Measurements from ENCODE around the gene RING1.

Gene RING1

DNA sequence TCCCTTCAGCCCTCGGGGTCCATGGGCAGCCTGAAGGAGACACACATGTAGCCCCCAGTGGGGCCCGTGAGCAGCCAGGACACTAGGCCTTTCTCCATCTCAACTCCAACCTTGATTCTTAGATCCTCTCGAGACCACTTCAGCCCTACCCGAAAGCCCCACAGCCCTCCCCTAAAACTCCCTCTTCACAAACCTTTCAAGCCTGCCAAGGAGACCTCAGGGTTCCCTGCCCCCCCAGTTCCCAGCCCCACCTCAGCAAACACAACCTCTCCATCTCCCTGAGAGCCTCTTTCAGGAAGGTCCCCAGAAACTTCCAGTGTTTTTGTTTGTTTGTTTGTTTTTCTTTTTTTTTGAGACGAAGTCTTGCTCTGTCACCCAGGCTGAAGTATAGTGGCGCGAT lies 27.2 kb upstream of the RING1 start:
- Histone ChIP-seq H3K79me2 (ENCODE audit: insufficient read depth, low read length) (no peaks in the 10 kb centered on the region), H3K4me1 (ENCODE audit: insufficient read depth, low read length, severe bottlenecking) (peaks cover 8% of the 10 kb centered on the region), H3K4me3 (ENCODE audit: low read depth, low read length, poor library complexity, severe bottlenecking) (no peak overlapping the region), H3K9me2 (ENCODE audit: low read depth, low read length) (no peaks in the 10 kb centered on the region), H2AFZ (ENCODE audit: low read length) (no peak overlapping the region), H3K27ac (ENCODE audit: low read depth, low read length, poor library complexity, severe bottlenecking) (no peak overlapping the region), H4K20me1 (ENCODE audit: insufficient read depth, low read length) (no peaks in the 10 kb centered on the region), H3K9ac (ENCODE audit: low read length) (no peak overlapping the region), H3F3A (ENCODE audit: insufficient read depth, low read length) (no peaks in the 10 kb centered on the region), H3K4me2 (ENCODE audit: low read length) (no peak overlapping the region), H3K36me3 (ENCODE audit: insufficient read depth, low read length) (no peaks in the 10 kb centered on the region), H3K9me3 (ENCODE audit: low read length) (no peaks in the 10 kb centered on the region), H3K27me3 (ENCODE audit: insufficient read depth, low read length) (no peaks in the 10 kb centered on the region)
- TF ChIP-seq, protein P1, sequence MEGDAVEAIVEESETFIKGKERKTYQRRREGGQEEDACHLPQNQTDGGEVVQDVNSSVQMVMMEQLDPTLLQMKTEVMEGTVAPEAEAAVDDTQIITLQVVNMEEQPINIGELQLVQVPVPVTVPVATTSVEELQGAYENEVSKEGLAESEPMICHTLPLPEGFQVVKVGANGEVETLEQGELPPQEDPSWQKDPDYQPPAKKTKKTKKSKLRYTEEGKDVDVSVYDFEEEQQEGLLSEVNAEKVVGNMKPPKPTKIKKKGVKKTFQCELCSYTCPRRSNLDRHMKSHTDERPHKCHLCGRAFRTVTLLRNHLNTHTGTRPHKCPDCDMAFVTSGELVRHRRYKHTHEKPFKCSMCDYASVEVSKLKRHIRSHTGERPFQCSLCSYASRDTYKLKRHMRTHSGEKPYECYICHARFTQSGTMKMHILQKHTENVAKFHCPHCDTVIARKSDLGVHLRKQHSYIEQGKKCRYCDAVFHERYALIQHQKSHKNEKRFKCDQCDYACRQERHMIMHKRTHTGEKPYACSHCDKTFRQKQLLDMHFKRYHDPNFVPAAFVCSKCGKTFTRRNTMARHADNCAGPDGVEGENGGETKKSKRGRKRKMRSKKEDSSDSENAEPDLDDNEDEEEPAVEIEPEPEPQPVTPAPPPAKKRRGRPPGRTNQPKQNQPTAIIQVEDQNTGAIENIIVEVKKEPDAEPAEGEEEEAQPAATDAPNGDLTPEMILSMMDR (IDR thresholded peaks at IDR 0.05; ENCODE audit: low read length): no peak
- no peak for TF ChIP-seq EZH2 (IDR thresholded peaks at IDR 0.05; ENCODE audit: borderline replicate concordance, low read length)

DNA sequence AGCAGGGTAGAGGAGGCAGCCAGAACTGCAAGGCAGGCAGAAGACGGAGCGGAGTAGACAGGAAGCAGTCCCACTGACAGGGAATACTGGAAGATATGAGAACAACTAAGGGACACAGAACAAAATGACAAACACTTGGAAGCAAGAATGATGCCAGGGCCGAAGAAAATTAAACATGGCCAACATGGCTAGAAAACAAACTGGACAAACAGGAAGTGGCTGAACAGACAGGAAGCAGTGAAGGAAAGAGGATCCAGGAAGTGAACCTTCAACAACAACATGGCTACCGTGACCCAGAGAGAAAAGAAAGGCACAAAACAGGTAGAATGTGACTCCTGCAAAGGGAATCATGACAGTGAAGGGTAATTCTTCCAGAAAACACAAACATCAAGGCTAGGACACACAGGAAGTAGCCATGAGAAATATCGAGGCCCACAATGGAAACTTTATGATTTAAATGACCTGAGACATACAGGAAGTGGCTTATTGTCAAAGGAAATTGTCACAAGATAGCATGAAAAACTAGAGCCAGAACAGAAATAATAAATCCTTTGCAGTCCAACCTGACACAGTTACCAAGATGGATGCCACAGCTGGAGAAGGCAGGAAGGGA lies 25.1 kb upstream of the RING1 start:
- H3K79me2 ChIP-seq (ENCODE audit: insufficient read depth, low read length): no peaks in the 10 kb centered on the region

DNA sequence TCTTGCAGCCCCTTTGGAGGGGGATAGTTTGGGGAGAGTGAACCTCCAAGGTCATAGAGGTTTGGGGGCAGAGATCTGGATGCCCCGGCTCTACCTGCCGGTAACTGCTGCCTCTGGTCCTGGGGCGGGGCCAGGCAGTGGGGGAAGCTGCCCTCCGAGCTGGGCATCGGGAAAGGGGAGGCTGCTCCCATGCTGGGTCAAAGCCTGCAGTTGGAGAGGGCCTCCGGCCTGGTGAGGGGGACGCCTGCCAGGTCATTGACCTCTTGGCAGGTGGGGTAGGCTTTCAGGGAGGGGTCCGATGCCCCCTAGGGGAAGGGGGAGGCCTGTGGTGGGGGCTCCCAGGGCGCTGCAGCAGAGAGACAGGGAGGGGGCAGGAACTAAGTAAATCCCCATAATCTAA lies 23.1 kb upstream of the RING1 start:
- H3K4me1 ChIP-seq (ENCODE audit: insufficient read depth, low read length, severe bottlenecking): peaks cover 8% of the 10 kb centered on the region
- no peak overlapping the region for H3K4me2 ChIP-seq (ENCODE audit: low read length)
- H4K20me1 ChIP-seq (ENCODE audit: insufficient read depth, low read length): no peaks in the 10 kb centered on the region
- H2AFZ ChIP-seq (ENCODE audit: low read length): no peak overlapping the region
- no peak for TF ChIP-seq EZH2 (IDR thresholded peaks at IDR 0.05; ENCODE audit: borderline replicate concordance, low read length)
- TF ChIP-seq, protein P1 (IDR thresholded peaks at IDR 0.05; ENCODE audit: low read length): no peak
- no peak overlapping the region for H3K9ac ChIP-seq (ENCODE audit: low read length)
- H3K4me3 ChIP-seq (ENCODE audit: low read depth, low read length, poor library complexity, severe bottlenecking): no peak overlapping the region
- no peaks in the 10 kb centered on the region for H3K79me2 ChIP-seq (ENCODE audit: insufficient read depth, low read length)
- no peaks in the 10 kb centered on the region for H3K36me3 ChIP-seq (ENCODE audit: insufficient read depth, low read length)
- H3K9me2 ChIP-seq (ENCODE audit: low read depth, low read length): no peaks in the 10 kb centered on the region
- H3K27ac ChIP-seq (ENCODE audit: low read depth, low read length, poor library complexity, severe bottlenecking): no peak overlapping the region
- no peaks in the 10 kb centered on the region for H3K9me3 ChIP-seq (ENCODE audit: low read length)
- no peaks in the 10 kb centered on the region; the same call in none of the 2 replicates for H3K27me3 ChIP-seq (ENCODE audit: insufficient read depth, low read length)
- H3F3A ChIP-seq (ENCODE audit: insufficient read depth, low read length): no peaks in the 10 kb centered on the region

More for the DNA sequence above, 25.1 kb upstream of the RING1 start:
- no peak overlapping the region for H3K9ac ChIP-seq (ENCODE audit: low read length)
- peaks cover 8% of the 10 kb centered on the region for H3K4me1 ChIP-seq (ENCODE audit: insufficient read depth, low read length, severe bottlenecking)
- H2AFZ ChIP-seq (ENCODE audit: low read length): peak overlapping the region; percentile 91
- no peaks in the 10 kb centered on the region for H4K20me1 ChIP-seq (ENCODE audit: insufficient read depth, low read length)
- no peaks in the 10 kb centered on the region for H3K9me2 ChIP-seq (ENCODE audit: low read depth, low read length)
- TF ChIP-seq EZH2 (IDR thresholded peaks at IDR 0.05; ENCODE audit: borderline replicate concordance, low read length): no peak
- TF ChIP-seq, protein P1 (IDR thresholded peaks at IDR 0.05; ENCODE audit: low read length): no peak
- H3K4me3 ChIP-seq (ENCODE audit: low read depth, low read length, poor library complexity, severe bottlenecking): peak overlapping the region; percentile 18
- no peaks in the 10 kb centered on the region for H3K9me3 ChIP-seq (ENCODE audit: low read length)
- no peaks in the 10 kb centered on the region for H3F3A ChIP-seq (ENCODE audit: insufficient read depth, low read length)
- H3K27me3 ChIP-seq (ENCODE audit: insufficient read depth, low read length): no peaks in the 10 kb centered on the region; the same call in none of the 2 replicates
- H3K36me3 ChIP-seq (ENCODE audit: insufficient read depth, low read length): no peaks in the 10 kb centered on the region
- 0 out of 2 replicates have a peak overlapping the region, but pooled peaks have one; percentile 4 for H3K4me2 ChIP-seq (ENCODE audit: low read length)
- H3K27ac ChIP-seq (ENCODE audit: low read depth, low read length, poor library complexity, severe bottlenecking): no peak overlapping the region
